HEK293 (cell line): Measurements from ENCODE around the gene DIDO1.

ENCODE experiments used
- CTCF ChIA-PET: fragments of 350-600 bp; formaldehyde crosslinking; extraction: SDS; loops from one replicate; lab custom pipeline; 2021; ENCODE audit warnings: antibody characterized with exemption; lab: Yijun Ruan, JAX
- POLR2A ChIA-PET: fragments of 300-600 bp; formaldehyde crosslinking; extraction: SDS; loops from one replicate; lab custom pipeline; 2020; ENCODE audit warnings: antibody characterized with exemption, inconsistent platforms; lab: Yijun Ruan, JAX
- H3K27ac ChIP-seq: fragments of 200-500 bp; sonication (Bioruptor generic); 2 replicates; pipeline ENCODE4 v1.5.1; 2014; ENCODE audit warnings: low read depth, low read length, control low read depth, inconsistent platforms; ENCODE audit errors: extremely low read depth
- H3K36me3 ChIP-seq, 2 experiments: fragments of 200-500 bp in 1 of 2; sonication (Bioruptor generic) in 1 of 2; 1 replicate in 1 of 2; 2 replicates in 1 of 2; pipeline ENCODE4 v1.5.1; 2014 to 2017; ENCODE audit warnings: inconsistent platforms in 2 of 2, low read length in 2 of 2; ENCODE audit not compliant: control insufficient read depth in 2 of 2, insufficient read depth in 1 of 2
- H3K4me1 ChIP-seq: fragments of 200-500 bp; sonication (Bioruptor generic); 2 replicates; pipeline ENCODE4 v1.5.1; 2014; ENCODE audit warnings: mild to moderate bottlenecking, low read length, inconsistent platforms; ENCODE audit not compliant: control insufficient read depth, insufficient read depth
- H3K4me3 ChIP-seq: 2 replicates; pipeline ENCODE4 v1.5.1; 2011; ENCODE audit warnings: low read depth, mild to moderate bottlenecking, control low read depth, low read length, moderate library complexity
- H3K9me3 ChIP-seq: fragments of 200-500 bp; sonication (Bioruptor generic); 2 replicates; pipeline ENCODE4 v1.5.1; 2014; ENCODE audit warnings: low read depth, low read length, inconsistent platforms; ENCODE audit not compliant: control insufficient read depth, insufficient read depth
- GLIS1 ChIP-seq: fragments of 450-650 bp; formaldehyde crosslinking; IDR thresholded peaks from 2 replicates; pipeline ENCODE4 v1.5.1; 2016; ENCODE audit warnings: missing biosample characterization, missing genetic modification characterization
- KLF9 ChIP-seq: fragments of 450-650 bp; formaldehyde crosslinking; IDR thresholded peaks from 2 replicates; pipeline ENCODE4 v1.5.1; 2016; ENCODE audit warnings: missing biosample characterization, missing genetic modification characterization, low read depth
- SCRT1 ChIP-seq: fragments of 450-650 bp; formaldehyde crosslinking; IDR thresholded peaks from 2 replicates; pipeline ENCODE4 v1.5.1; 2016; ENCODE audit warnings: missing biosample characterization, missing genetic modification characterization, borderline replicate concordance
- SCRT2 ChIP-seq: fragments of 450-650 bp; formaldehyde crosslinking; IDR thresholded peaks from 2 replicates; pipeline ENCODE4 v1.5.1; 2016; ENCODE audit warnings: missing biosample characterization, missing genetic modification characterization
- SETDB1 ChIP-seq: IDR thresholded peaks from one replicate; pipeline ENCODE4 v1.6.1; 2017; ENCODE audit warnings: mild to moderate bottlenecking, low read length, moderate library complexity, mixed read lengths; ENCODE audit not compliant: insufficient read length
- SP2 ChIP-seq: fragments of 450-650 bp; formaldehyde crosslinking; IDR thresholded peaks from 2 replicates; pipeline ENCODE4 v1.5.1; 2016; ENCODE audit warnings: missing biosample characterization, missing genetic modification characterization
- ZNF514 ChIP-seq: fragments of 450-650 bp; formaldehyde crosslinking; IDR thresholded peaks from 2 replicates; pipeline ENCODE4 v1.5.1; 2016; ENCODE audit warnings: missing biosample characterization, missing genetic modification characterization
- ZNF558 ChIP-seq: fragments of 450-650 bp; formaldehyde crosslinking; IDR thresholded peaks from 2 replicates; pipeline ENCODE4 v1.5.1; 2016; ENCODE audit warnings: missing biosample characterization, missing genetic modification characterization
- ZNF747 ChIP-seq: fragments of 450-650 bp; formaldehyde crosslinking; IDR thresholded peaks from 2 replicates; pipeline ENCODE4 v1.5.1; 2016; ENCODE audit warnings: missing biosample characterization, missing genetic modification characterization
- ZNF76 ChIP-seq: fragments of 450-650 bp; formaldehyde crosslinking; IDR thresholded peaks from 2 replicates; pipeline ENCODE4; 2016; ENCODE audit warnings: low read depth, missing biosample characterization, missing genetic modification characterization, borderline replicate concordance
- ZNF776 ChIP-seq: fragments of 450-650 bp; formaldehyde crosslinking; IDR thresholded peaks from 2 replicates; pipeline ENCODE4 v1.5.0; 2017; ENCODE audit warnings: missing biosample characterization, missing genetic modification characterization, borderline replicate concordance
- TF ChIP-seq, protein P1 (sequence below): IDR thresholded peaks from 2 replicates; pipeline ENCODE4 v1.6.1; 2011; ENCODE audit warnings: mild to moderate bottlenecking, low read depth, low read length, borderline replicate concordance
- TF ChIP-seq, protein P2 (sequence below): fragments of 450-650 bp; formaldehyde crosslinking; IDR thresholded peaks from 2 replicates; pipeline ENCODE4 v1.5.1; 2016; ENCODE audit warnings: missing biosample characterization, missing genetic modification characterization, borderline replicate concordance
- TF ChIP-seq, protein P3 (sequence below): fragments of 450-650 bp; formaldehyde crosslinking; IDR thresholded peaks from 2 replicates; pipeline ENCODE4 v1.5.1; 2016; ENCODE audit warnings: missing biosample characterization, missing genetic modification characterization
- TF ChIP-seq, protein P4 (sequence below): fragments of 450-650 bp; formaldehyde crosslinking; IDR thresholded peaks from 2 replicates; pipeline ENCODE4 v1.5.1; 2016; ENCODE audit warnings: missing biosample characterization, missing genetic modification characterization

DIDO1 gene

DNA sequence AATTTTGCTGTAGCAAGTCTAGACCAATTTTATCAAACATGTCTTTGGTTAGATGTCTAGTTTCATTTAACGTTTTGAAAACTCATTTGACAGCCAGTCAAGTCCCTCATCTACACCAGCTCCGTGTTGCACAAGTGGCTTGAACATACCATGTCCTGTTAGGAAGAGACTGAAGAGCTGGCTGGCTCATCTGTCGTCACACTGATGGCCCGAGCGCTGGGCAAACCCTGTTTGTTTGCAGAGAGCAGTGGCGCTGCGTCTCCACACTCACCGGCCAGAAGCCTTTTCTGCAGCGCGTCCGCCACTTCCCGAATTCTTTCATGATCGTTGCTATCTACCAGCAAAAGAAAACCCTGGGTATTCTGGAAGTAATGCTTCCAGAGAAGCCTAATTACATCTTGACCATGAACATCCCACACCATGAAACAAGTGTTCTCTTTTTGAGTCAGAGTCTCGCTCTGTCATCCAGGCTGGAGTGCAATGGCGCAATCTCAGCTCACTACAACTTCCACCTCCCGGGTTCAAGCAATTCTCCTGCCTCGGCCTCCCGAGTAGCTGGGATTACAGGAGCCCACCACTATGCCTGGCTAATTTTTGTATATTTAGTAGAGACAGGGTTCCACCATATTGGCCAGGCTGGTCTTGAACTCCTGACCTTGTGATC lies 54.0 kb downstream of the DIDO1 start:
- Histone ChIP-seq H3K4me1 (no peaks in the 10 kb centered on the region), H3K9me3 (no peaks in the 10 kb centered on the region), H3K4me3 (no peak overlapping the region), H3K27ac (no peak overlapping the region), H3K36me3 (no peaks in the 10 kb centered on the region)
- ChIA-PET CTCF (interaction anchor here (1.2 to 1.8 kb wide), 3 partner anchors 27 to 50 kb away, joined by 5 to 8 read pairs (median 5); no protein-coding TSS in a partner anchor), POLR2A (interaction anchor here (0.6 to 0.9 kb wide), 2 partner anchors 11 to 17 kb away, joined by 3 to 5 read pairs; no protein-coding TSS in a partner anchor)
- TF ChIP-seq, protein P1, sequence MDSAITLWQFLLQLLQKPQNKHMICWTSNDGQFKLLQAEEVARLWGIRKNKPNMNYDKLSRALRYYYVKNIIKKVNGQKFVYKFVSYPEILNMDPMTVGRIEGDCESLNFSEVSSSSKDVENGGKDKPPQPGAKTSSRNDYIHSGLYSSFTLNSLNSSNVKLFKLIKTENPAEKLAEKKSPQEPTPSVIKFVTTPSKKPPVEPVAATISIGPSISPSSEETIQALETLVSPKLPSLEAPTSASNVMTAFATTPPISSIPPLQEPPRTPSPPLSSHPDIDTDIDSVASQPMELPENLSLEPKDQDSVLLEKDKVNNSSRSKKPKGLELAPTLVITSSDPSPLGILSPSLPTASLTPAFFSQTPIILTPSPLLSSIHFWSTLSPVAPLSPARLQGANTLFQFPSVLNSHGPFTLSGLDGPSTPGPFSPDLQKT: no peak
- TF ChIP-seq, protein P2, sequence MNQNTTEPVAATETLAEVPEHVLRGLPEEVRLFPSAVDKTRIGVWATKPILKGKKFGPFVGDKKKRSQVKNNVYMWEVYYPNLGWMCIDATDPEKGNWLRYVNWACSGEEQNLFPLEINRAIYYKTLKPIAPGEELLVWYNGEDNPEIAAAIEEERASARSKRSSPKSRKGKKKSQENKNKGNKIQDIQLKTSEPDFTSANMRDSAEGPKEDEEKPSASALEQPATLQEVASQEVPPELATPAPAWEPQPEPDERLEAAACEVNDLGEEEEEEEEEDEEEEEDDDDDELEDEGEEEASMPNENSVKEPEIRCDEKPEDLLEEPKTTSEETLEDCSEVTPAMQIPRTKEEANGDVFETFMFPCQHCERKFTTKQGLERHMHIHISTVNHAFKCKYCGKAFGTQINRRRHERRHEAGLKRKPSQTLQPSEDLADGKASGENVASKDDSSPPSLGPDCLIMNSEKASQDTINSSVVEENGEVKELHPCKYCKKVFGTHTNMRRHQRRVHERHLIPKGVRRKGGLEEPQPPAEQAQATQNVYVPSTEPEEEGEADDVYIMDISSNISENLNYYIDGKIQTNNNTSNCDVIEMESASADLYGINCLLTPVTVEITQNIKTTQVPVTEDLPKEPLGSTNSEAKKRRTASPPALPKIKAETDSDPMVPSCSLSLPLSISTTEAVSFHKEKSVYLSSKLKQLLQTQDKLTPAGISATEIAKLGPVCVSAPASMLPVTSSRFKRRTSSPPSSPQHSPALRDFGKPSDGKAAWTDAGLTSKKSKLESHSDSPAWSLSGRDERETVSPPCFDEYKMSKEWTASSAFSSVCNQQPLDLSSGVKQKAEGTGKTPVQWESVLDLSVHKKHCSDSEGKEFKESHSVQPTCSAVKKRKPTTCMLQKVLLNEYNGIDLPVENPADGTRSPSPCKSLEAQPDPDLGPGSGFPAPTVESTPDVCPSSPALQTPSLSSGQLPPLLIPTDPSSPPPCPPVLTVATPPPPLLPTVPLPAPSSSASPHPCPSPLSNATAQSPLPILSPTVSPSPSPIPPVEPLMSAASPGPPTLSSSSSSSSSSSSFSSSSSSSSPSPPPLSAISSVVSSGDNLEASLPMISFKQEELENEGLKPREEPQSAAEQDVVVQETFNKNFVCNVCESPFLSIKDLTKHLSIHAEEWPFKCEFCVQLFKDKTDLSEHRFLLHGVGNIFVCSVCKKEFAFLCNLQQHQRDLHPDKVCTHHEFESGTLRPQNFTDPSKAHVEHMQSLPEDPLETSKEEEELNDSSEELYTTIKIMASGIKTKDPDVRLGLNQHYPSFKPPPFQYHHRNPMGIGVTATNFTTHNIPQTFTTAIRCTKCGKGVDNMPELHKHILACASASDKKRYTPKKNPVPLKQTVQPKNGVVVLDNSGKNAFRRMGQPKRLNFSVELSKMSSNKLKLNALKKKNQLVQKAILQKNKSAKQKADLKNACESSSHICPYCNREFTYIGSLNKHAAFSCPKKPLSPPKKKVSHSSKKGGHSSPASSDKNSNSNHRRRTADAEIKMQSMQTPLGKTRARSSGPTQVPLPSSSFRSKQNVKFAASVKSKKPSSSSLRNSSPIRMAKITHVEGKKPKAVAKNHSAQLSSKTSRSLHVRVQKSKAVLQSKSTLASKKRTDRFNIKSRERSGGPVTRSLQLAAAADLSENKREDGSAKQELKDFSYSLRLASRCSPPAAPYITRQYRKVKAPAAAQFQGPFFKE (tag by site-specific recombination): no peak
- TF ChIP-seq SP2 (tag by site-specific recombination) (no peak), ZNF776 (no peak), ZNF558 (no peak)

DNA sequence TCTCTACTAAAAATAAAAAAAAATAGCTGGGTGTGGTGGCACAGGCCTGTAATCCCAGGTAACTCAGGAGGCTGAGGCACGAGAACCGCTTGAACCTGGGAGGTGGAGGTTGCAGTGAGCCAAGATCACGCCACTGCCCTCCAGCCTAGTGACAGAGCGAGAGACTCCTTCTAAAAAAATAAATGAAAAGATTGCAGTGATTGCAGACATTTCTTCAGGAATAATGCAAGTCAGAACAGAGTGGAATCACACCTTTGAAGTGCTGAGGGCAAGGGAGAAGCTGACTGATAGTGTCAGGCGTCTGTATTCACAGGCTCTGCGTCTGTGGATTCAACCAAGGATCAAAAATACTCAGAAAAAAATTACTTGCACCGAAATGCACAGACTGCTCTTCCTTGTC lies 62.1 kb downstream of the DIDO1 start:
- no peaks in the 10 kb centered on the region for H3K4me1 ChIP-seq
- no peaks in the 10 kb centered on the region for H3K9me3 ChIP-seq
- no peak overlapping the region for H3K27ac ChIP-seq
- TF ChIP-seq SETDB1: peak; percentile 63
- no peak for TF ChIP-seq ZNF514 (tag by site-specific recombination)
- CTCF ChIA-PET: interaction anchor here (0.6 to 0.9 kb wide), 2 partner anchors 36 to 43 kb away, joined by 3 to 4 read pairs; no protein-coding TSS in a partner anchor
- POLR2A ChIA-PET: no interaction called here
- peaks cover 0 to 2% of the 10 kb centered on the region in 2 experiments; a peak in 1 of 3 replicates for H3K36me3 ChIP-seq
- H3K4me3 ChIP-seq: no peak overlapping the region

DNA sequence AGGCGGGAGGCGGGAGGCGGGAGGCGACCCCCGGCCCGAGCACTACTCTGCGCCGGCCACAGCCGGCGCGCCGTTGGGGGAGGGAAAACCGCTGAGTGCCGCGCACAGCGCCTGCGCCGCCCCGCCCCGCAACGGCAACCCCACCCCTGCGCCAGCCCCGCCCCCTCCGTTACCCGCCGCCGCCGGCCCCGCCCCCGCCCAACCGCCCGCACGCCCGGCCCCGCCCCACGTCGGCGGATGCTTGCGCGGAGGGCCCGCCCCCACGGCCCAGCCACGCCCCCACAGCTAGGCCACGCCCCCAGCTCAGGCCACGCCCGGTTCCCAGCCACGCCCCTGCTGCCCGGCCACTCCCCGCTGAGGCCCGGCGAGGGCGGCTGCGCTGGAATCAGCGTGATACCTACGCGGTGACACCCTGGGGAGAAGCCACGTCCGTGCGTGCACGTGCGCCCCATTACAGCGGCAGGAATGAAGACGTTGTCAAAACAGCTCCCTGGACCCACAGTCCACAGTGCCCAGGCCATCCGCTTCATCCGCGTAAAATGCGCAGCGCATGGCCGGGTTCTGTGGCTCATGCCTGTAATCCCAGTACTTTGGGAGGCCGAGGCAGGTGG lies 64.5 kb downstream of the DIDO1 start, which contains the start of gene TCFL5:
Gene TCFL5 (minus strand): TSS at position 97 of the 611 bp plus-strand sequence. CDS start 152 bp downstream, outside the sequence.
- no peaks in the 10 kb centered on the region for H3K4me1 ChIP-seq
- POLR2A ChIA-PET: interaction anchor here (0.6 to 1.3 kb wide), 7 partner anchors 12 to 537 kb away, joined by 3 to 7 read pairs (median 4); partner anchors contain the start of gene MRGBP
- peaks cover 0 to 25% of the 10 kb centered on the region in 2 experiments; a peak in 1 of 3 replicates for H3K36me3 ChIP-seq
- no peaks in the 10 kb centered on the region for H3K9me3 ChIP-seq
- CTCF ChIA-PET: interaction anchor here (0.6 kb wide), 1 partner anchor 30 kb away, joined by 4 read pairs; no protein-coding TSS in a partner anchor
- H3K27ac ChIP-seq: peak within 1 kb of the TSS; percentile 74; the same call in 1 of the 2 replicates
- H3K4me3 ChIP-seq: peak within 1 kb of the TSS; percentile 61
- TF ChIP-seq SCRT2 (tag by site-specific recombination): peak; percentile 24; the same call in 1 of the 2 replicates
- no peak for TF ChIP-seq SCRT1 (tag by site-specific recombination)
- TF ChIP-seq ZNF76 (tag by site-specific recombination): peak; percentile 27; the same call in 1 of the 2 replicates
- TF ChIP-seq KLF9 (tag by site-specific recombination): peak; percentile 93
- TF ChIP-seq, protein P3, sequence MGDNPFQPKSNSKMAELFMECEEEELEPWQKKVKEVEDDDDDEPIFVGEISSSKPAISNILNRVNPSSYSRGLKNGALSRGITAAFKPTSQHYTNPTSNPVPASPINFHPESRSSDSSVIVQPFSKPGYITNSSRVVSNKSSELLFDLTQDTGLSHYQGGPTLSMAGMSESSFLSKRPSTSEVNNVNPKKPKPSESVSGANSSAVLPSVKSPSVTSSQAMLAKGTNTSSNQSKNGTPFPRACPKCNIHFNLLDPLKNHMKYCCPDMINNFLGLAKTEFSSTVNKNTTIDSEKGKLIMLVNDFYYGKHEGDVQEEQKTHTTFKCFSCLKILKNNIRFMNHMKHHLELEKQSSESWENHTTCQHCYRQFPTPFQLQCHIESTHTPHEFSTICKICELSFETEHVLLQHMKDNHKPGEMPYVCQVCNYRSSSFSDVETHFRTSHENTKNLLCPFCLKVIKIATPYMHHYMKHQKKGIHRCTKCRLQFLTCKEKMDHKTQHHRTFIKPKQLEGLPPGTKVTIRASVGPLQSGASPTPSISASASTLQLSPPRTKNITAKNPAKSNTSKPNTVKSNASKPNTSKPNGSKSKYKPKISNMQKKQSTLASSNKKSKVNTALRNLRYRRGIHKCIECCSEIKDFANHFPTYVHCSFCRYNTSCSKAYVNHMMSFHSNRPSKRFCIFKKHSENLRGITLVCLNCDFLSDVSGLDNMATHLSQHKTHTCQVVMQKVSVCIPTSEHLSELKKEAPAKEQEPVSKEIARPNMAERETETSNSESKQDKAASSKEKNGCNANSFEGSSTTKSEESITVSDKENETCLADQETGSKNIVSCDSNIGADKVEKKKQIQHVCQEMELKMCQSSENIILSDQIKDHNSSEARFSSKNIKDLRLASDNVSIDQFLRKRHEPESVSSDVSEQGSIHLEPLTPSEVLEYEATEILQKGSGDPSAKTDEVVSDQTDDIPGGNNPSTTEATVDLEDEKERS (tag by site-specific recombination): no peak
- TF ChIP-seq, protein P4, sequence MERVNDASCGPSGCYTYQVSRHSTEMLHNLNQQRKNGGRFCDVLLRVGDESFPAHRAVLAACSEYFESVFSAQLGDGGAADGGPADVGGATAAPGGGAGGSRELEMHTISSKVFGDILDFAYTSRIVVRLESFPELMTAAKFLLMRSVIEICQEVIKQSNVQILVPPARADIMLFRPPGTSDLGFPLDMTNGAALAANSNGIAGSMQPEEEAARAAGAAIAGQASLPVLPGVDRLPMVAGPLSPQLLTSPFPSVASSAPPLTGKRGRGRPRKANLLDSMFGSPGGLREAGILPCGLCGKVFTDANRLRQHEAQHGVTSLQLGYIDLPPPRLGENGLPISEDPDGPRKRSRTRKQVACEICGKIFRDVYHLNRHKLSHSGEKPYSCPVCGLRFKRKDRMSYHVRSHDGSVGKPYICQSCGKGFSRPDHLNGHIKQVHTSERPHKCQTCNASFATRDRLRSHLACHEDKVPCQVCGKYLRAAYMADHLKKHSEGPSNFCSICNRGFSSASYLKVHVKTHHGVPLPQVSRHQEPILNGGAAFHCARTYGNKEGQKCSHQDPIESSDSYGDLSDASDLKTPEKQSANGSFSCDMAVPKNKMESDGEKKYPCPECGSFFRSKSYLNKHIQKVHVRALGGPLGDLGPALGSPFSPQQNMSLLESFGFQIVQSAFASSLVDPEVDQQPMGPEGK (tag by site-specific recombination): peak; percentile 54; the same call in 1 of the 2 replicates
- peak; percentile 87 for TF ChIP-seq GLIS1 (tag by site-specific recombination)
- TF ChIP-seq ZNF747 (tag by site-specific recombination): no peak
